ENCODE data around the gene CRIP2.

Gene CRIP2

GRCh38 chr14:105455766-105456660, 18.6 kb upstream of the CRIP2 start:
- Histone ChIP-seq H3K27me3 (ENCODE audit: control insufficient read depth, insufficient read depth, low read length) (no peaks in the 10 kb centered on the region), H3K4me1 (ENCODE audit: control insufficient read depth, insufficient read depth, low read length) (no peaks in the 10 kb centered on the region), H3K9me3 (replicated peaks; ENCODE audit: low read length) (no peaks in the 10 kb centered on the region), H3K4me3 (ENCODE audit: low read length) (no peak overlapping the region), H3K9ac (ENCODE audit: low read depth, low read length) (no peak overlapping the region), H3K4me2 (ENCODE audit: low read length) (no peak overlapping the region), H3K36me3 (ENCODE audit: insufficient read depth, low read length) (peaks cover 60% of the 10 kb centered on the region)

GRCh38 chr14:105456736-105457617, 17.6 kb upstream of the CRIP2 start:
- H3K4me3 ChIP-seq (ENCODE audit: low read length) = no peak overlapping the region
- no peak overlapping the region for H3K9ac ChIP-seq (ENCODE audit: low read depth, low read length)
- H3K9me3 ChIP-seq (replicated peaks; ENCODE audit: low read length) = no peaks in the 10 kb centered on the region
- no peak overlapping the region for H3K4me2 ChIP-seq (ENCODE audit: low read length)
- H3K4me1 ChIP-seq (ENCODE audit: control insufficient read depth, insufficient read depth, low read length) = no peaks in the 10 kb centered on the region
- no peaks in the 10 kb centered on the region for H3K27me3 ChIP-seq (ENCODE audit: control insufficient read depth, insufficient read depth, low read length)
- H3K36me3 ChIP-seq (ENCODE audit: insufficient read depth, low read length) = peaks cover 62% of the 10 kb centered on the region

- Histone ChIP-seq H3K27me3 (ENCODE audit: control insufficient read depth, insufficient read depth, low read length) (no peaks in the 10 kb centered on the region), H3K4me3 (ENCODE audit: low read length) (no peak overlapping the region), H3K9ac (ENCODE audit: low read depth, low read length) (no peak overlapping the region), H3K36me3 (ENCODE audit: insufficient read depth, low read length) (peaks cover 53% of the 10 kb centered on the region), H3K4me1 (ENCODE audit: control insufficient read depth, insufficient read depth, low read length) (no peaks in the 10 kb centered on the region), H3K4me2 (ENCODE audit: low read length) (no peak overlapping the region), H3K9me3 (replicated peaks; ENCODE audit: low read length) (no peaks in the 10 kb centered on the region)
Observed at GRCh38 chr14:105458010-105458409, 16.6 kb upstream of the CRIP2 start.

- H3K4me1 ChIP-seq (ENCODE audit: control insufficient read depth, insufficient read depth, low read length) = no peaks in the 10 kb centered on the region
- H3K27me3 ChIP-seq (ENCODE audit: control insufficient read depth, insufficient read depth, low read length) = no peaks in the 10 kb centered on the region
- H3K9ac ChIP-seq (ENCODE audit: low read depth, low read length) = no peak overlapping the region
- H3K9me3 ChIP-seq (replicated peaks; ENCODE audit: low read length) = no peaks in the 10 kb centered on the region
- no peak overlapping the region for H3K4me2 ChIP-seq (ENCODE audit: low read length)
- H3K4me3 ChIP-seq (ENCODE audit: low read length) = no peak overlapping the region
- peaks cover 56% of the 10 kb centered on the region for H3K36me3 ChIP-seq (ENCODE audit: insufficient read depth, low read length)
Observed at GRCh38 chr14:105458571-105458970, 16.1 kb upstream of the CRIP2 start.

- no peak overlapping the region for H3K4me3 ChIP-seq (ENCODE audit: low read length)
- no peak overlapping the region for H3K4me2 ChIP-seq (ENCODE audit: low read length)
- peaks cover 62% of the 10 kb centered on the region for H3K36me3 ChIP-seq (ENCODE audit: insufficient read depth, low read length)
- peaks cover 4% of the 10 kb centered on the region for H3K4me1 ChIP-seq (ENCODE audit: control insufficient read depth, insufficient read depth, low read length)
- no peaks in the 10 kb centered on the region for H3K9me3 ChIP-seq (replicated peaks; ENCODE audit: low read length)
- no peaks in the 10 kb centered on the region for H3K27me3 ChIP-seq (ENCODE audit: control insufficient read depth, insufficient read depth, low read length)
- no peak overlapping the region for H3K9ac ChIP-seq (ENCODE audit: low read depth, low read length)
Observed at GRCh38 chr14:105460116-105460515, 14.5 kb upstream of the CRIP2 start.

GRCh38 chr14:105460616-105461015, 14.0 kb upstream of the CRIP2 start:
- Histone ChIP-seq H3K9ac (ENCODE audit: low read depth, low read length) (no peak overlapping the region), H3K9me3 (replicated peaks; ENCODE audit: low read length) (no peaks in the 10 kb centered on the region), H3K27me3 (ENCODE audit: control insufficient read depth, insufficient read depth, low read length) (no peaks in the 10 kb centered on the region), H3K4me2 (ENCODE audit: low read length) (no peak overlapping the region), H3K4me1 (ENCODE audit: control insufficient read depth, insufficient read depth, low read length) (peaks cover 9% of the 10 kb centered on the region), H3K4me3 (ENCODE audit: low read length) (no peak overlapping the region), H3K36me3 (ENCODE audit: insufficient read depth, low read length) (peaks cover 65% of the 10 kb centered on the region)

GRCh38 chr14:105461903-105462302, 12.7 kb upstream of the CRIP2 start:
- H3K9ac ChIP-seq (ENCODE audit: low read depth, low read length) = no peak overlapping the region
- no peaks in the 10 kb centered on the region for H3K27me3 ChIP-seq (ENCODE audit: control insufficient read depth, insufficient read depth, low read length)
- H3K4me3 ChIP-seq (ENCODE audit: low read length) = no peak overlapping the region
- peaks cover 14% of the 10 kb centered on the region for H3K4me1 ChIP-seq (ENCODE audit: control insufficient read depth, insufficient read depth, low read length)
- no peak overlapping the region for H3K4me2 ChIP-seq (ENCODE audit: low read length)
- peaks cover 56% of the 10 kb centered on the region for H3K36me3 ChIP-seq (ENCODE audit: insufficient read depth, low read length)
- no peaks in the 10 kb centered on the region for H3K9me3 ChIP-seq (replicated peaks; ENCODE audit: low read length)

- Histone ChIP-seq H3K4me1 (ENCODE audit: control insufficient read depth, insufficient read depth, low read length) (peaks cover 20% of the 10 kb centered on the region), H3K4me2 (ENCODE audit: low read length) (no peak overlapping the region), H3K4me3 (ENCODE audit: low read length) (no peak overlapping the region), H3K9me3 (replicated peaks; ENCODE audit: low read length) (no peaks in the 10 kb centered on the region), H3K27me3 (ENCODE audit: control insufficient read depth, insufficient read depth, low read length) (no peaks in the 10 kb centered on the region), H3K9ac (ENCODE audit: low read depth, low read length) (no peak overlapping the region), H3K36me3 (ENCODE audit: insufficient read depth, low read length) (peaks cover 63% of the 10 kb centered on the region)
Observed at GRCh38 chr14:105464501-105464900, 10.1 kb upstream of the CRIP2 start.

GRCh38 chr14:105465209-105466031, 9.2 kb upstream of the CRIP2 start:
- H3K4me1 ChIP-seq (ENCODE audit: control insufficient read depth, insufficient read depth, low read length) = peaks cover 20% of the 10 kb centered on the region
- H3K4me2 ChIP-seq (ENCODE audit: low read length) = no peak overlapping the region
- peaks cover 60% of the 10 kb centered on the region for H3K36me3 ChIP-seq (ENCODE audit: insufficient read depth, low read length)
- no peaks in the 10 kb centered on the region for H3K27me3 ChIP-seq (ENCODE audit: control insufficient read depth, insufficient read depth, low read length)
- H3K9ac ChIP-seq (ENCODE audit: low read depth, low read length) = no peak overlapping the region
- H3K9me3 ChIP-seq (replicated peaks; ENCODE audit: low read length) = no peaks in the 10 kb centered on the region
- H3K4me3 ChIP-seq (ENCODE audit: low read length) = no peak overlapping the region

- H3K36me3 ChIP-seq (ENCODE audit: insufficient read depth, low read length) = peaks cover 48% of the 10 kb centered on the region
Observed at GRCh38 chr14:105466531-105467248, 7.9 kb upstream of the CRIP2 start.

More at GRCh38 chr14:105466531-105467248, 7.9 kb upstream of the CRIP2 start:
- H3K9me3 ChIP-seq (replicated peaks; ENCODE audit: low read length) = no peaks in the 10 kb centered on the region
- no peaks in the 10 kb centered on the region for H3K27me3 ChIP-seq (ENCODE audit: control insufficient read depth, insufficient read depth, low read length)
- no peak overlapping the region for H3K4me2 ChIP-seq (ENCODE audit: low read length)
- no peak overlapping the region for H3K4me3 ChIP-seq (ENCODE audit: low read length)
- no peak overlapping the region for H3K9ac ChIP-seq (ENCODE audit: low read depth, low read length)
- H3K4me1 ChIP-seq (ENCODE audit: control insufficient read depth, insufficient read depth, low read length) = peaks cover 20% of the 10 kb centered on the region

Measured in skeletal muscle satellite cell (primary cell).